ENCODE results near the gene CTRB1. TPM values are rescaled to one million over a fixed set of nuclear protein-coding genes. Genes with fewer than 3 reads are reported as not detected.

Gene CTRB1
- total RNA-seq, 1 donor from 2014 or later = not detected

GRCh38 chr16:75273054-75273925 lies 54.5 kb downstream of the CTRB1 start:
- H3K27me3 ChIP-seq = no peaks in the 10 kb centered on the region
- H3K4me1 ChIP-seq = no peaks in the 10 kb centered on the region
- no peak overlapping the region for H3K4me3 ChIP-seq
- no peaks in the 10 kb centered on the region for H3K36me3 ChIP-seq
- TF ChIP-seq POLR2AphosphoS5 (IDR thresholded peaks at IDR 0.05; ENCODE audit: insufficient read depth in 1 of 2, low read depth in 1 of 2) (no peak), CTCF (IDR thresholded peaks at IDR 0.05) (no peak), POLR2A (IDR thresholded peaks at IDR 0.05) (no peak)
- H3K9me3 ChIP-seq = no peaks in the 10 kb centered on the region
- intact Hi-C loops (cut with DNase I) = no loop called here
- DNase-seq (ENCODE audit: extremely low spot score in 2 of 2) = no peak
- H3K27ac ChIP-seq = no peak overlapping the region

Other genes starting within 250 kb of the CTRB1 start
- gene WDR59, start 233.9 kb upstream of the CTRB1 start, total RNA-seq = 95.3 TPM
- gene ZNRF1, start 220.0 kb upstream of the CTRB1 start, total RNA-seq = 20.1 TPM
- gene LDHD, start 102.2 kb upstream of the CTRB1 start, total RNA-seq = 10.1 TPM
- gene ZFP1, start 70.5 kb upstream of the CTRB1 start, total RNA-seq = 11.3 TPM
- gene CTRB2, start 11.8 kb upstream of the CTRB1 start, total RNA-seq = not detected
- 39.5 TPM for gene BCAR1, start 32.6 kb downstream of the CTRB1 start, total RNA-seq
- 45.7 TPM for gene CFDP1, start 214.5 kb downstream of the CTRB1 start, total RNA-seq
- 21.9 TPM for gene TMEM170A, start 245.7 kb downstream of the CTRB1 start, total RNA-seq